OCI-LY3 (cell line): ENCODE results near the gene FLRT2.

Experiments used
- CTCF ChIP-seq: fragments of 200-600, 300-600 bp; sonication (generic); IDR thresholded peaks from 2 replicates; pipeline ENCODE4 v1.5.1; 2014; ENCODE audit warnings: antibody characterized with exemption, low read length, low read depth
- EZH2phosphoT487 ChIP-seq: fragments of 200-600 bp; shearing (Covaris generic); IDR thresholded peaks from 2 replicates; pipeline ENCODE4 v1.6.1; 2018; ENCODE audit warnings: antibody characterized with exemption, mixed run types, low read depth

- no peak for TF ChIP-seq CTCF
- TF ChIP-seq EZH2phosphoT487 = no peak
These were observed 104.3 kb downstream of the FLRT2 start for GRCh38 chr14:85634205-85634604.
